Measurements from ENCODE around the gene TSHZ2.

Gene TSHZ2

DNA sequence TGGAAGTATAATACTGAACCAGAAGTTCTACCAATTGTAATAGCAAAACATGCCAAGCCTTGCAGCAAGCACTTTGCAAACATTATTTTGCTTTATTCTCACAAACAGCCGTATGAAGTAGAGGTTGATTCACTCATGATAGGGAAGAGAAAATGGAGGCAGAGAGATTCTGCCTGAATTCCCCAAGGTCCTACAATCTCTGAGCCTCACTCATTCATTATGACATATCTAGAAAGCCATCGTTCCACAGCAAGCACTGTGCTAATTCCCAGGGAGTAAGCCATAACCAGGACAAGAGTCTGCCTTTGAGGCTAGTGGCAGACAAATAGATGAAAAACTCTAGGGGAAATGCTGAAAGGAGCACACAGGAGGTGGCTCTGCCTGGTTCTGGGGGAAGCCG lies 288.0 kb downstream of the TSHZ2 start:
- no peak for TF ChIP-seq USF1 (IDR thresholded peaks at IDR 0.05)
- no peak for TF ChIP-seq RAD21 (IDR thresholded peaks at IDR 0.05; ENCODE audit: low read depth)
- no peak for TF ChIP-seq NFIC (IDR thresholded peaks at IDR 0.05)
- TF ChIP-seq ZBTB7A (IDR thresholded peaks at IDR 0.05; ENCODE audit: low read depth), result no peak
- TF ChIP-seq CEBPB (IDR thresholded peaks at IDR 0.05), result no peak
- TF ChIP-seq TAF1 (IDR thresholded peaks at IDR 0.05; ENCODE audit: low read depth), result no peak
- no peak for TF ChIP-seq MAX (IDR thresholded peaks at IDR 0.05)
- TF ChIP-seq YY1 (IDR thresholded peaks at IDR 0.05; ENCODE audit: low read depth), result no peak
- TF ChIP-seq TCF12 (IDR thresholded peaks at IDR 0.05; ENCODE audit: low read depth), result no peak

DNA sequence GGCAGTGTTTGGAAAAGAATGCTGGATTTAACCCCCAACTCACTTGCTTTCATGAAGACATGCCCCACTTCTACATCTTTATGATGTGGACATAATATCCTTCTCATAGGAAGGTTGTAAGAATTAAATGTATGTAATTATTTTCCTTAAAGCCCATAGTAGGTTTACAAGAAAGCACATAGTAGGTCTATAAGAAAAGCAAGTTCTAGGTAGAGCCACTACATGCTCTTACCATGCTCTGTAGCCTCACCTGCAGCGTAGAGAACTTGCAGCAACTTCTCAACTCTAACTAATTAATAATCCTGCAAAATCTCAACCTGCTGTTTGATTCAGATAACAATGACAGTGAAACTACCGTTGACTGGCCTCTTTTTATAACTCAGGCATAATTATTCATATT lies 288.4 kb downstream of the TSHZ2 start:
- TF ChIP-seq USF1 (IDR thresholded peaks at IDR 0.05) (no peak), TEAD4 (IDR thresholded peaks at IDR 0.05) (no peak), TCF12 (IDR thresholded peaks at IDR 0.05; ENCODE audit: low read depth) (no peak), EP300 (IDR thresholded peaks at IDR 0.05; ENCODE audit: borderline replicate concordance) (no peak), MAX (IDR thresholded peaks at IDR 0.05) (no peak), ZBTB7A (IDR thresholded peaks at IDR 0.05; ENCODE audit: low read depth) (no peak), CEBPB (IDR thresholded peaks at IDR 0.05) (no peak), YY1 (IDR thresholded peaks at IDR 0.05; ENCODE audit: low read depth) (no peak), NFIC (IDR thresholded peaks at IDR 0.05) (no peak), EGR1 (IDR thresholded peaks at IDR 0.05) (no peak), CREB1 (IDR thresholded peaks at IDR 0.05; ENCODE audit: low read depth) (no peak), TAF1 (IDR thresholded peaks at IDR 0.05; ENCODE audit: low read depth) (no peak), FOXM1 (IDR thresholded peaks at IDR 0.05; ENCODE audit: borderline replicate concordance, low read depth) (no peak), RAD21 (IDR thresholded peaks at IDR 0.05; ENCODE audit: low read depth) (no peak)

DNA sequence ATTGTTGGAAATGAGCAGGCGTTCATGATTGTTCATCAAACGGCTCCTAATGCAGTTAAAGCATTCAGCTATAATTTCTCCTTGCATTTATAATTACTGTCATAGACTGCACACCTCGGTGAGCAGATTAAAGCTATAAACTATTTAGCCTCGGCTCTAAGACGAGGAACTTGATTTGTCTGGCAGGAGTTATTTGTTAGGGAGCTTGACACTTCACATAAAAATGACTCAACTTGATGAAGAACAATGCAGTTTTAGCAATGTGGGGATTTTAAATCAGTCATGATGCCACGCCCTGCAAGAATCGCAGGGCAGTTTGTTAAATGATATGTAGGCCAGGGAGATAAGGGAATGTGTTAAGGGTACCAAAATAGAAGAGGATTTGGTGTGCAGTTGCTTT lies 290.2 kb downstream of the TSHZ2 start:
- TF ChIP-seq EP300 (IDR thresholded peaks at IDR 0.05; ENCODE audit: borderline replicate concordance) (no peak), YY1 (IDR thresholded peaks at IDR 0.05; ENCODE audit: low read depth) (no peak), TAF1 (IDR thresholded peaks at IDR 0.05; ENCODE audit: low read depth) (no peak), USF1 (IDR thresholded peaks at IDR 0.05) (no peak), TCF12 (IDR thresholded peaks at IDR 0.05; ENCODE audit: low read depth) (no peak), TEAD4 (IDR thresholded peaks at IDR 0.05) (no peak), NFIC (IDR thresholded peaks at IDR 0.05) (no peak)

- TF ChIP-seq NFIC (IDR thresholded peaks at IDR 0.05) (no peak), TEAD4 (IDR thresholded peaks at IDR 0.05) (no peak), CEBPB (IDR thresholded peaks at IDR 0.05) (no peak), ZBTB7A (IDR thresholded peaks at IDR 0.05; ENCODE audit: low read depth) (no peak), CREB1 (IDR thresholded peaks at IDR 0.05; ENCODE audit: low read depth) (no peak), RAD21 (IDR thresholded peaks at IDR 0.05; ENCODE audit: low read depth) (no peak), EGR1 (IDR thresholded peaks at IDR 0.05) (no peak), REST (IDR thresholded peaks at IDR 0.05; ENCODE audit: low read depth) (no peak), USF1 (IDR thresholded peaks at IDR 0.05) (no peak), TCF12 (IDR thresholded peaks at IDR 0.05; ENCODE audit: low read depth) (no peak), EP300 (IDR thresholded peaks at IDR 0.05; ENCODE audit: borderline replicate concordance) (no peak), TAF1 (IDR thresholded peaks at IDR 0.05; ENCODE audit: low read depth) (no peak), MAX (IDR thresholded peaks at IDR 0.05) (no peak), FOXM1 (IDR thresholded peaks at IDR 0.05; ENCODE audit: borderline replicate concordance, low read depth) (no peak), YY1 (IDR thresholded peaks at IDR 0.05; ENCODE audit: low read depth) (no peak)
Measured at GRCh38 chr20:53263554-53264438, 291.6 kb downstream of the TSHZ2 start.

DNA sequence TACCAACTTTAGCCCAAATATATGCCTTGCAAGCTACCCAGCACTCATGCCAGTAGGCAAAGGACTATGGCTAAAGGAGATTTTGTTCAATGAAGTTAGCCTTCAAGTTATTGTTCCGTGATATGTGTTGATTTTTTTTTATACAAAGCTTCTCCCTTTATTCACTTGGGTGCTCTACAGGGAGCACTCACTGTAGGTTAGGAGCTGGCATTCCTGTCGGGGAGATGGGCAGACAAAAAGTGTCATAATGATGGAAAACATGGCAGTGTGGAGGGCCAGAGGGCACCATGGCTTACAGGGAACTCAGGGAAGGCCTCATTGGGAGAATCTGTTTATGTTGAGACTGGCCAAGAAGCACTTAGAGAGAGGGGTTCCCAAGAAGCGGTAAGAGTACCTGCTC lies 292.4 kb downstream of the TSHZ2 start:
- TF ChIP-seq EP300 (IDR thresholded peaks at IDR 0.05; ENCODE audit: borderline replicate concordance) (no peak), CREB1 (IDR thresholded peaks at IDR 0.05; ENCODE audit: low read depth) (no peak), TAF1 (IDR thresholded peaks at IDR 0.05; ENCODE audit: low read depth) (no peak), CEBPB (IDR thresholded peaks at IDR 0.05) (no peak)

DNA sequence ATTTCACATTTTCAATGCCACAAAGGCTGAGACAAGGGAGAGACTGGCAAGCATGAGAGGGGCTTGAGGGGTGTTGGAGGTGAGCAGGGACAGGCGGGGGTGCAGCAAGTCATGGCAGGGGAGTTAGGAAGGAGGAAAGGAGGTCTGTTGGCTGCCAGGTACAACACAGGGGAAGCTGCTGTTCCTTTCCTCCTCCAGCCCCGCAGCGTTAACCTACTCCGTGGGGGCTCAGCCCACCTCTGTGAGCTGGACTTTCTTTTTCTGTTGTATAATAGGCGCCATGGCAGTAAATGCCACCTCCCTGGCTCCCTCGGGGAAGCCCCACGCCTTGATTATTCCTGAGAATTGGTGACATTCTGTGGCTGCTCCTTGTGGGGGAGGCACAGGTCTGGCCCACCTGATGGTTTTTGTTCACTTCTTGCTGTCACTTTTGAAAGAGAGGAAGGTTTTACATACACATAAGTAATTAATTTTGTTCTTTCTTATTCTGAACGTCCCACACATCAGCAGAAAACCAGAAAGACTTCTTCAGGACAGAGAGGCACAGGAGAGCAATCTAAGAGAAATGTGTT lies 293.2 kb downstream of the TSHZ2 start:
- TF ChIP-seq TAF1 (IDR thresholded peaks at IDR 0.05; ENCODE audit: low read depth), result no peak
- no peak for TF ChIP-seq CREB1 (IDR thresholded peaks at IDR 0.05; ENCODE audit: low read depth)
- no peak for TF ChIP-seq EP300 (IDR thresholded peaks at IDR 0.05; ENCODE audit: borderline replicate concordance)
- no peak for TF ChIP-seq TEAD4 (IDR thresholded peaks at IDR 0.05)
- no peak for TF ChIP-seq CEBPB (IDR thresholded peaks at IDR 0.05)
- TF ChIP-seq YY1 (IDR thresholded peaks at IDR 0.05; ENCODE audit: low read depth), result no peak
- TF ChIP-seq EGR1 (IDR thresholded peaks at IDR 0.05), result no peak
- no peak for TF ChIP-seq USF1 (IDR thresholded peaks at IDR 0.05)
- no peak for TF ChIP-seq MAX (IDR thresholded peaks at IDR 0.05)
- no peak for TF ChIP-seq ZBTB7A (IDR thresholded peaks at IDR 0.05; ENCODE audit: low read depth)
- TF ChIP-seq REST (IDR thresholded peaks at IDR 0.05; ENCODE audit: low read depth), result no peak
- TF ChIP-seq RAD21 (IDR thresholded peaks at IDR 0.05; ENCODE audit: low read depth), result no peak
- no peak for TF ChIP-seq TCF12 (IDR thresholded peaks at IDR 0.05; ENCODE audit: low read depth)
- no peak for TF ChIP-seq NFIC (IDR thresholded peaks at IDR 0.05)
- TF ChIP-seq FOXM1 (IDR thresholded peaks at IDR 0.05; ENCODE audit: borderline replicate concordance, low read depth), result no peak

Data from Ishikawa (cell line).